ENCODE measurements around the gene TCF4.

Gene TCF4

GRCh38 chr18:55247032-55247431 lies 341.0 kb downstream of the TCF4 start:
- H3K4me1 ChIP-seq (ENCODE audit: control extremely low read depth in 1 of 4, control insufficient read depth in 4 of 4, insufficient read depth in 4 of 4, low read length in 3 of 4): peaks cover 0 to 7% (median 2%) of the 10 kb centered on the region in 4 experiments
- DNase-seq: no peak
- ChIA-PET POLR2A (no interaction called here), CTCF (interaction anchor here (0.7 to 1.3 kb wide), 3 partner anchors 9 to 142 kb away, joined by 3 read pairs; no protein-coding TSS in a partner anchor)
- H3K27me3 ChIP-seq (replicated peaks in 2 of 5; ENCODE audit: control insufficient read depth in 4 of 5, insufficient read depth in 5 of 5, low read length in 4 of 5): no peaks in the 10 kb centered on the region
- H3K9me3 ChIP-seq (ENCODE audit: control extremely low read depth in 1 of 5, control insufficient read depth in 4 of 5, insufficient read depth in 2 of 5, low read depth in 1 of 5, low read length in 4 of 5): no peaks in the 10 kb centered on the region
- no peak overlapping the region for H3K4me3 ChIP-seq (ENCODE audit: control insufficient read depth in 1 of 7, extremely low read depth in 1 of 7, insufficient read depth in 4 of 7, low read depth in 2 of 7, low read length in 6 of 7)
- H3K36me3 ChIP-seq (ENCODE audit: control insufficient read depth in 4 of 4, insufficient read depth in 4 of 4, low read length in 3 of 4): peaks cover 8 to 28% (median 18%) of the 10 kb centered on the region in 4 experiments
- H3K27ac ChIP-seq (ENCODE audit: insufficient read depth in 1 of 2, low read depth in 1 of 2, low read length in 2 of 2, poor library complexity in 1 of 2, severe bottlenecking in 2 of 2): no peak overlapping the region
- 95% methylated on average over 4 of the region's 5 CpGs for WGBS (ENCODE audit: insufficient coverage)

- CTCF ChIA-PET: interaction anchor here (0.7 to 1.3 kb wide), 3 partner anchors 8 to 142 kb away, joined by 3 read pairs; no protein-coding TSS in a partner anchor
- no peak for DNase-seq
- H3K27me3 ChIP-seq (replicated peaks in 2 of 5; ENCODE audit: control insufficient read depth in 4 of 5, insufficient read depth in 5 of 5, low read length in 4 of 5): no peaks in the 10 kb centered on the region
- POLR2A ChIA-PET: no interaction called here
- no peak overlapping the region for H3K27ac ChIP-seq (ENCODE audit: insufficient read depth in 1 of 2, low read depth in 1 of 2, low read length in 2 of 2, poor library complexity in 1 of 2, severe bottlenecking in 2 of 2)
- H3K4me1 ChIP-seq (ENCODE audit: control extremely low read depth in 1 of 4, control insufficient read depth in 4 of 4, insufficient read depth in 4 of 4, low read length in 3 of 4): peaks cover 0 to 7% (median 1%) of the 10 kb centered on the region in 4 experiments
- H3K4me3 ChIP-seq (ENCODE audit: control insufficient read depth in 1 of 7, extremely low read depth in 1 of 7, insufficient read depth in 4 of 7, low read depth in 2 of 7, low read length in 6 of 7): no peak overlapping the region
- peaks cover 6 to 31% (median 16%) of the 10 kb centered on the region in 4 experiments for H3K36me3 ChIP-seq (ENCODE audit: control insufficient read depth in 4 of 4, insufficient read depth in 4 of 4, low read length in 3 of 4)
- H3K9me3 ChIP-seq (ENCODE audit: control extremely low read depth in 1 of 5, control insufficient read depth in 4 of 5, insufficient read depth in 2 of 5, low read depth in 1 of 5, low read length in 4 of 5): no peaks in the 10 kb centered on the region
These were observed 341.7 kb downstream of the TCF4 start for GRCh38 chr18:55246278-55246677.

GRCh38 chr18:55245211-55245614 lies 342.8 kb downstream of the TCF4 start:
- 96% methylated on average over 3 of the region's 4 CpGs for WGBS (ENCODE audit: insufficient coverage)
- Histone ChIP-seq H3K4me1 (ENCODE audit: control extremely low read depth in 1 of 4, control insufficient read depth in 4 of 4, insufficient read depth in 4 of 4, low read length in 3 of 4) (peaks cover 0 to 7% (median 1%) of the 10 kb centered on the region in 4 experiments), H3K27me3 (replicated peaks in 2 of 5; ENCODE audit: control insufficient read depth in 4 of 5, insufficient read depth in 5 of 5, low read length in 4 of 5) (no peaks in the 10 kb centered on the region), H3K27ac (ENCODE audit: insufficient read depth in 1 of 2, low read depth in 1 of 2, low read length in 2 of 2, poor library complexity in 1 of 2, severe bottlenecking in 2 of 2) (no peak overlapping the region), H3K4me3 (ENCODE audit: control insufficient read depth in 1 of 7, extremely low read depth in 1 of 7, insufficient read depth in 4 of 7, low read depth in 2 of 7, low read length in 6 of 7) (no peak overlapping the region), H3K9me3 (ENCODE audit: control extremely low read depth in 1 of 5, control insufficient read depth in 4 of 5, insufficient read depth in 2 of 5, low read depth in 1 of 5, low read length in 4 of 5) (no peaks in the 10 kb centered on the region), H3K36me3 (ENCODE audit: control insufficient read depth in 4 of 4, insufficient read depth in 4 of 4, low read length in 3 of 4) (peaks cover 2 to 26% (median 14%) of the 10 kb centered on the region in 4 experiments)
- CTCF ChIA-PET: interaction anchor here (1.2 to 1.3 kb wide), 2 partner anchors 80 to 1330 kb away, joined by 3 to 4 read pairs; no protein-coding TSS in a partner anchor
- DNase-seq: no peak
- POLR2A ChIA-PET: no interaction called here

- Histone ChIP-seq H3K4me1 (ENCODE audit: control extremely low read depth in 1 of 4, control insufficient read depth in 4 of 4, insufficient read depth in 4 of 4, low read length in 3 of 4) (peaks cover 0 to 7% (median 1%) of the 10 kb centered on the region in 4 experiments), H3K4me3 (ENCODE audit: control insufficient read depth in 1 of 7, extremely low read depth in 1 of 7, insufficient read depth in 4 of 7, low read depth in 2 of 7, low read length in 6 of 7) (no peak overlapping the region), H3K9me3 (ENCODE audit: control extremely low read depth in 1 of 5, control insufficient read depth in 4 of 5, insufficient read depth in 2 of 5, low read depth in 1 of 5, low read length in 4 of 5) (no peaks in the 10 kb centered on the region), H3K27me3 (replicated peaks in 2 of 5; ENCODE audit: control insufficient read depth in 4 of 5, insufficient read depth in 5 of 5, low read length in 4 of 5) (no peaks in the 10 kb centered on the region), H3K27ac (ENCODE audit: insufficient read depth in 1 of 2, low read depth in 1 of 2, low read length in 2 of 2, poor library complexity in 1 of 2, severe bottlenecking in 2 of 2) (no peak overlapping the region), H3K36me3 (ENCODE audit: control insufficient read depth in 4 of 4, insufficient read depth in 4 of 4, low read length in 3 of 4) (peaks cover 0 to 24% (median 13%) of the 10 kb centered on the region in 4 experiments)
- DNase-seq: no peak
- ChIA-PET CTCF (interaction anchor here (1.2 to 2.0 kb wide), 3 partner anchors 10 to 1330 kb away, joined by 3 to 10 read pairs (median 4); no protein-coding TSS in a partner anchor), POLR2A (no interaction called here)
- WGBS (ENCODE audit: insufficient coverage): 95% methylated on average over 3 of the region's 5 CpGs
These were observed 343.4 kb downstream of the TCF4 start for GRCh38 chr18:55244546-55244945.

- CTCF ChIA-PET: interaction anchor here (1.3 to 2.0 kb wide), 2 partner anchors 9 to 1331 kb away, joined by 4 to 10 read pairs; no protein-coding TSS in a partner anchor
- POLR2A ChIA-PET: no interaction called here
- DNase-seq: no peak
- Histone ChIP-seq H3K9me3 (ENCODE audit: control extremely low read depth in 1 of 5, control insufficient read depth in 4 of 5, insufficient read depth in 2 of 5, low read depth in 1 of 5, low read length in 4 of 5) (no peaks in the 10 kb centered on the region), H3K27me3 (replicated peaks in 2 of 5; ENCODE audit: control insufficient read depth in 4 of 5, insufficient read depth in 5 of 5, low read length in 4 of 5) (no peaks in the 10 kb centered on the region), H3K27ac (ENCODE audit: insufficient read depth in 1 of 2, low read depth in 1 of 2, low read length in 2 of 2, poor library complexity in 1 of 2, severe bottlenecking in 2 of 2) (no peak overlapping the region), H3K4me1 (ENCODE audit: control extremely low read depth in 1 of 4, control insufficient read depth in 4 of 4, insufficient read depth in 4 of 4, low read length in 3 of 4) (peaks cover 0 to 6% (median 1%) of the 10 kb centered on the region in 4 experiments), H3K4me3 (ENCODE audit: control insufficient read depth in 1 of 7, extremely low read depth in 1 of 7, insufficient read depth in 4 of 7, low read depth in 2 of 7, low read length in 6 of 7) (no peak overlapping the region), H3K36me3 (ENCODE audit: control insufficient read depth in 4 of 4, insufficient read depth in 4 of 4, low read length in 3 of 4) (peaks cover under 1 to 24% (median 13%) of the 10 kb centered on the region in 4 experiments)
- 88% methylated on average over 3 of the region's 6 CpGs for WGBS (ENCODE audit: insufficient coverage)
These were observed 344.1 kb downstream of the TCF4 start for GRCh38 chr18:55243857-55244256.

- no peak overlapping the region for H3K27ac ChIP-seq (ENCODE audit: insufficient read depth in 1 of 2, low read depth in 1 of 2, low read length in 2 of 2, poor library complexity in 1 of 2, severe bottlenecking in 2 of 2)
- no CpG with 5 or more reads among the region's 2 CpGs for WGBS (ENCODE audit: insufficient coverage)
- POLR2A ChIA-PET: no interaction called here
- CTCF ChIA-PET: interaction anchor here (2.0 kb wide), 1 partner anchor 9 kb away, joined by 10 read pairs; no protein-coding TSS in a partner anchor
- no peaks in the 10 kb centered on the region for H3K9me3 ChIP-seq (ENCODE audit: control extremely low read depth in 1 of 5, control insufficient read depth in 4 of 5, insufficient read depth in 2 of 5, low read depth in 1 of 5, low read length in 4 of 5)
- H3K4me1 ChIP-seq (ENCODE audit: control extremely low read depth in 1 of 4, control insufficient read depth in 4 of 4, insufficient read depth in 4 of 4, low read length in 3 of 4): peaks cover 0 to under 1% (median 0%) of the 10 kb centered on the region in 4 experiments
- no peak for DNase-seq
- H3K4me3 ChIP-seq (ENCODE audit: control insufficient read depth in 1 of 7, extremely low read depth in 1 of 7, insufficient read depth in 4 of 7, low read depth in 2 of 7, low read length in 6 of 7): no peak overlapping the region
- H3K36me3 ChIP-seq (ENCODE audit: control insufficient read depth in 4 of 4, insufficient read depth in 4 of 4, low read length in 3 of 4): peaks cover 3 to 24% (median 13%) of the 10 kb centered on the region in 4 experiments
- H3K27me3 ChIP-seq (replicated peaks in 2 of 5; ENCODE audit: control insufficient read depth in 4 of 5, insufficient read depth in 5 of 5, low read length in 4 of 5): no peaks in the 10 kb centered on the region
These were observed 344.7 kb downstream of the TCF4 start for GRCh38 chr18:55243255-55243654.

GRCh38 chr18:55240978-55241377 lies 347.0 kb downstream of the TCF4 start:
- DNase-seq: no peak
- ChIA-PET CTCF (interaction anchor here (0.9 to 1.3 kb wide), 3 partner anchors 8 to 1461 kb away, joined by 3 to 4 read pairs (median 3); no protein-coding TSS in a partner anchor), POLR2A (no interaction called here)
- Histone ChIP-seq H3K27me3 (replicated peaks in 2 of 5; ENCODE audit: control insufficient read depth in 4 of 5, insufficient read depth in 5 of 5, low read length in 4 of 5) (no peaks in the 10 kb centered on the region), H3K27ac (ENCODE audit: insufficient read depth in 1 of 2, low read depth in 1 of 2, low read length in 2 of 2, poor library complexity in 1 of 2, severe bottlenecking in 2 of 2) (no peak overlapping the region), H3K4me3 (ENCODE audit: control insufficient read depth in 1 of 7, extremely low read depth in 1 of 7, insufficient read depth in 4 of 7, low read depth in 2 of 7, low read length in 6 of 7) (no peak overlapping the region), H3K36me3 (ENCODE audit: control insufficient read depth in 4 of 4, insufficient read depth in 4 of 4, low read length in 3 of 4) (peaks cover 3 to 21% (median 6%) of the 10 kb centered on the region in 4 experiments), H3K4me1 (ENCODE audit: control extremely low read depth in 1 of 4, control insufficient read depth in 4 of 4, insufficient read depth in 4 of 4, low read length in 3 of 4) (peaks cover 0 to 8% (median 3%) of the 10 kb centered on the region in 4 experiments), H3K9me3 (ENCODE audit: control extremely low read depth in 1 of 5, control insufficient read depth in 4 of 5, insufficient read depth in 2 of 5, low read depth in 1 of 5, low read length in 4 of 5) (no peaks in the 10 kb centered on the region)
- 93% methylated on average over 4 of the region's 5 CpGs for WGBS (ENCODE audit: insufficient coverage)
